IPS-15b (cell line): ENCODE results near the gene POLR2E.
A peak's percentile ranks its signal among the peaks of the same experiment; 100 is the strongest.

Source experiments
- H3K27me3 ChIP-seq: one replicate; pipeline ENCODE4 v1.6.1; 2013; ENCODE audit warnings: low read length; ENCODE audit not compliant: control insufficient read depth, insufficient read depth
- H3K36me3 ChIP-seq: one replicate; pipeline ENCODE4 v1.6.1; 2013; ENCODE audit warnings: low read length; ENCODE audit not compliant: control insufficient read depth, insufficient read depth
- H3K4me1 ChIP-seq: one replicate; pipeline ENCODE4 v1.6.1; 2013; ENCODE audit warnings: mild to moderate bottlenecking, low read length; ENCODE audit not compliant: control insufficient read depth, insufficient read depth
- H3K4me3 ChIP-seq: one replicate; pipeline ENCODE4 v1.5.1; 2013; ENCODE audit warnings: low read depth, low read length
- H3K9ac ChIP-seq: one replicate; pipeline ENCODE4 v1.6.1; 2013; ENCODE audit warnings: low read depth, mild to moderate bottlenecking, low read length
- H3K9me3 ChIP-seq: one replicate; pipeline ENCODE4 v1.6.1; 2013; ENCODE audit warnings: mild to moderate bottlenecking, low read length; ENCODE audit not compliant: control insufficient read depth, insufficient read depth

POLR2E gene

DNA sequence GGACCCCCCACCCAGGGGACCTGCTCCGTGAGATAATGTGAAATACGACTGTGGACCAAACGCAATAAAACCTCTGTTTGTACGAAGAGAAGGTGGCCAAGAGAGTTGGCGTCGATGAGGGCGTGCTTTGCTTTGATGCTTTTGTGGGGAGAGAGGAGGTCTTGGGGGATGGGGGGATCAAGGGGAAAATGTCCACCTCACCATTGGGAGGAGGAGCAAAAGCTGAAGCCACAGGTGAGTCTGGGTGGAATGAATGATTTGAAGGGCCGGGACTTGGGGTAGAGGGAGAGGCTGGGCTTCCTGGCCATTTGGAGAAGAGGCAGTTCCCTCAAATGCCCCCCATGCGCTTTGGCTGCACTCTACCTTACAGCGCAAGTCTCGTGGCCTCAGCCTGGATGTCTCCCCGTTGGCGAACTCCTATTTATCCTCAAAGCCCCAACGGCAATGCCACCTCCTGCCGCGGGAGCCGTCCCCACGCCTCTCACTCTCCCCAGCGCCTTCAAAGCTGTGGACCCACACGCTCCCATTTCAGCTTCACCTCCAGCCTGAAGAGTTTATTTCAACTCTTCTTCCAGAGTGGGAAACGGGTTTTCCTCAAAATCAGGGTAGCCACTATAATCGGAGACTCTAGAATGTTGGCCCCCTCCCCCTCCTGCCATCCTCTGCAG is 56.1 kb downstream of the POLR2E start:
- H3K9ac ChIP-seq: no peak overlapping the region
- peaks cover 36% of the 10 kb centered on the region for H3K36me3 ChIP-seq
- peak overlapping the region; percentile 90 for H3K4me3 ChIP-seq
- H3K9me3 ChIP-seq: no peaks in the 10 kb centered on the region
- no peaks in the 10 kb centered on the region for H3K27me3 ChIP-seq
- no peaks in the 10 kb centered on the region for H3K4me1 ChIP-seq

DNA sequence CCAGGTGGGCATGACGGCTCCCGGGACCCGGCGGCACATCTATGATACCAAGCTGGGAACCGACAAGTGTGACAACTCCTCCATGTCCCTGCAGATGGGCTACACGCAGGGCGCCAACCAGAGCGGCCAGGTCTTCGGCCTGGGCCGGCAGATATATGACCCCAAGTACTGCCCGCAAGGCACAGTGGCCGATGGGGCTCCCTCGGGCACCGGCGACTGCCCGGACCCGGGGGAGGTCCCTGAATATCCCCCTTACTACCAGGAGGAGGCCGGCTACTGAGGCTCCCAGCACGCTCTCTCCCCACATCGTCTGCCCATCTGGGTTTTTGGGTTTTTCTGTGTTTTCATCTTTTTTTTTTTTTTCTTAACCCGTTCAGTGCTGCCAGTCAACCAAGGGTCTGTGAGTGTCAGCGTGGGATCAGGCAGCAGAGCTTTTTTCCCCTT is 57.5 kb downstream of the POLR2E start:
- no peaks in the 10 kb centered on the region for H3K4me1 ChIP-seq
- no peak overlapping the region for H3K4me3 ChIP-seq
- H3K9ac ChIP-seq: no peak overlapping the region

More for the DNA sequence above, 57.5 kb downstream of the POLR2E start:
- H3K9me3 ChIP-seq: no peaks in the 10 kb centered on the region
- H3K36me3 ChIP-seq: peaks cover 39% of the 10 kb centered on the region
- no peaks in the 10 kb centered on the region for H3K27me3 ChIP-seq
